Liver (tissue), 9 donors: ENCODE measurements around the gene FBXO47. TPM values are rescaled to one million over a fixed set of nuclear protein-coding genes. Genes with fewer than 3 reads are reported as not detected.

Experiments
- DNase-seq: peaks from one replicate; pipeline ENCODE4 v3.0.0-alpha.2; 2017; ENCODE audit warnings: low spot score
- H3K27ac ChIP-seq, 2 donors: one replicate each; pipeline ENCODE4 v1.7.0; 2013; ENCODE audit warnings: inconsistent platforms in 2 of 2, low read length in 2 of 2, control low read depth in 1 of 2, low read depth in 1 of 2, mild to moderate bottlenecking in 1 of 2
- H3K27me3 ChIP-seq, 4 donors: one replicate each; pipeline versions ENCODE4 v1.6.1 to v1.7.0; 2013; ENCODE audit warnings: low read length in 3 of 4, inconsistent platforms in 1 of 4, mild to moderate bottlenecking in 1 of 4, moderate library complexity in 1 of 4; ENCODE audit not compliant: control insufficient read depth in 4 of 4, insufficient read depth in 4 of 4
- H3K36me3 ChIP-seq, 4 donors: one replicate each; pipeline versions ENCODE4 v1.6.1 to v1.7.0; 2013; ENCODE audit warnings: low read length in 3 of 4, mild to moderate bottlenecking in 3 of 4, low read depth in 1 of 4, moderate library complexity in 1 of 4; ENCODE audit not compliant: control insufficient read depth in 4 of 4, insufficient read depth in 3 of 4
- H3K4me1 ChIP-seq, 4 donors: one replicate each; pipeline versions ENCODE4 v1.6.1 to v1.7.0; 2013; ENCODE audit warnings: low read length in 3 of 4, mild to moderate bottlenecking in 3 of 4, moderate library complexity in 1 of 4; ENCODE audit not compliant: control insufficient read depth in 4 of 4, insufficient read depth in 4 of 4
- H3K4me3 ChIP-seq, 3 donors: one replicate each; pipeline versions ENCODE4 v1.6.1 to v1.7.0; 2013; ENCODE audit warnings: low read length in 3 of 3, control low read depth in 1 of 3, low read depth in 1 of 3, mild to moderate bottlenecking in 1 of 3
- H3K9ac ChIP-seq, 2 donors: one replicate each; pipeline ENCODE4 v1.7.0; 2013; ENCODE audit warnings: low read length in 2 of 2, mild to moderate bottlenecking in 2 of 2, moderate library complexity in 2 of 2, control low read depth in 1 of 2, low read depth in 1 of 2
- H3K9me3 ChIP-seq, 4 donors: one replicate each; pipeline versions ENCODE4 v1.6.1 to v1.7.0; 2013; ENCODE audit warnings: low read length in 3 of 4; ENCODE audit not compliant: control insufficient read depth in 4 of 4
- CTCF ChIP-seq: fragments of 150-350 bp; IDR thresholded peaks from 2 replicates; pipeline ENCODE4 v1.5.1; 2017; ENCODE audit warnings: improper control_type of control experiment, low read depth, low read length; ENCODE audit not compliant: missing input control
- EGR1 ChIP-seq, 2 donors: IDR thresholded peaks; 2 replicates each; pipeline ENCODE4 v1.6.1; 2016 to 2018; ENCODE audit warnings: antibody characterized with exemption in 2 of 2, low read depth in 2 of 2
- FOXA1 ChIP-seq: IDR thresholded peaks from 2 replicates; pipeline ENCODE4 v1.6.1; 2016; ENCODE audit warnings: antibody characterized with exemption
- FOXA2 ChIP-seq: IDR thresholded peaks from 2 replicates; pipeline ENCODE4 v1.6.1; 2016; ENCODE audit warnings: antibody characterized with exemption
- GABPA ChIP-seq, 2 donors: IDR thresholded peaks in 1 of 2; conservative IDR thresholded peaks in 1 of 2; 2 replicates each; pipeline ENCODE4 v1.6.1; 2016; ENCODE audit warnings: antibody characterized with exemption in 2 of 2, mild to moderate bottlenecking in 1 of 2, moderate library complexity in 1 of 2
- HNF4A ChIP-seq, 2 donors: conservative IDR thresholded peaks; 2 replicates each; pipeline ENCODE4 v1.6.1; 2016; ENCODE audit warnings: antibody characterized with exemption in 2 of 2, mild to moderate bottlenecking in 2 of 2
- HNF4G ChIP-seq: IDR thresholded peaks from 2 replicates; pipeline ENCODE4 v1.6.1; 2016; ENCODE audit warnings: antibody characterized with exemption
- JUND ChIP-seq, 2 donors: IDR thresholded peaks; 2 replicates each; pipeline ENCODE4 v1.6.1; 2016; ENCODE audit warnings: antibody characterized with exemption in 2 of 2
- MAX ChIP-seq: IDR thresholded peaks from 2 replicates; pipeline ENCODE4 v1.6.1; 2016; ENCODE audit warnings: antibody characterized with exemption
- NR2F2 ChIP-seq: IDR thresholded peaks from 2 replicates; pipeline ENCODE4 v1.6.1; 2016; ENCODE audit warnings: antibody characterized with exemption
- RAD21 ChIP-seq, 2 donors: IDR thresholded peaks; 2 replicates each; pipeline ENCODE4 v1.6.1; 2016; ENCODE audit warnings: antibody characterized with exemption in 2 of 2, mild to moderate bottlenecking in 2 of 2
- REST ChIP-seq: IDR thresholded peaks from 2 replicates; pipeline ENCODE4 v1.6.1; 2016; ENCODE audit warnings: antibody characterized with exemption, mild to moderate bottlenecking
- RXRA ChIP-seq, 2 donors: IDR thresholded peaks; 2 replicates each; pipeline ENCODE4 v1.6.1; 2017 to 2018; ENCODE audit warnings: antibody characterized with exemption in 2 of 2, mild to moderate bottlenecking in 1 of 2
- SP1 ChIP-seq: IDR thresholded peaks from 2 replicates; pipeline ENCODE4 v1.6.1; 2018; ENCODE audit warnings: antibody characterized with exemption, mild to moderate bottlenecking
- TAF1 ChIP-seq: conservative IDR thresholded peaks from 2 replicates; pipeline ENCODE4 v1.6.1; 2016; ENCODE audit warnings: antibody characterized with exemption, mild to moderate bottlenecking
- YY1 ChIP-seq: IDR thresholded peaks from 2 replicates; pipeline ENCODE4 v1.6.1; 2016; ENCODE audit warnings: antibody characterized with exemption, mild to moderate bottlenecking
- whole genome bisulfite sequencing: extraction: QIAGEN DNeasy Blood & Tissue Kit; methylation state at CpG from one replicate; pipeline ENCODE4 v1.1.7; 2013; 5-methylcytosine and 5-hydroxymethylcytosine counted together
- polyA plus RNA-seq, 2 donors: library from polyadenylated mRNA; stranded (reverse) in 1 of 2; unstranded in 1 of 2; fragments of 200-250 nt in 1 of 2; fragments of >200 nt in 1 of 2; fragmentation: Nextera tagmentation in 1 of 2; extraction: Ambion mirVana in 1 of 2; gene quantifications; one replicate each; pipeline versions ENCODE4 v1.2.1 to v1.2.3, GENCODE V29; 2013 to 2015
- total RNA-seq, 2 donors: library from RNA; depleted of rRNA; stranded (reverse); fragments of >200 nt; gene quantifications; one replicate each; pipeline ENCODE4 v1.2.3, GENCODE V29; 2014
- TF ChIP-seq, protein P1 (sequence below): IDR thresholded peaks from 2 replicates; pipeline ENCODE4 v1.6.1; 2016; ENCODE audit warnings: antibody characterized with exemption
- TF ChIP-seq, protein P2 (sequence below): IDR thresholded peaks from 2 replicates; pipeline ENCODE4 v1.6.1; 2016; ENCODE audit warnings: antibody characterized with exemption
- donor health status: healthy.
- donor health status: healthy.
- donor health status: healthy.
- donor health status: healthy.
- donor health status: healthy.

FBXO47 gene
- total RNA-seq = not detected
- polyA plus RNA-seq = not detected

DNA sequence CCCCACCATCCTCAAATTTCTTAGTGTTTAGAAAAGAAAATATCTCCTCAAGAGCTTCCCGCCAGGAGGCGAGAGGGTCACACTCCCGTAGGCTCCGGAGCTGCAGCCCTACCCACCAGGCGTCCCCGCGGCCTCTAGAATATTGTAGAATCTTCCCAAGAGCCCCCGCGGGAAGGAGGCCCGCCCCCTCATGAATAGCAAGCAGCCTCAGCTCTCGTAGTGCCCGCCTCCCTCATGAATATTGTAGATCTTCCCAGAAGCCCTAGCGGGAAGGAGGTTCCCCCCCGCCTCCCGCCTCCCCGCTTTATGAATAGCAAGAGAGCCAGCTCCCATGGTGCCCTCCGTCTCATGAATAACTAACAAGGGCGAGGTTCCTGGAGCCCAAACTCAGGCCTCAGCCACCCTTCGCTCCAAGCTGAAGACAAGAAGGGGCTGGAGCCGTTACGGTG is at the start of gene FBXO47:
Gene FBXO47 (minus strand): TSS at position 114 of the 449 bp plus-strand sequence. CDS start 4,378 bp downstream, outside the sequence.
- 18% methylated on average over 21 of the region's 21 CpGs for WGBS
- Histone ChIP-seq H3K4me3 (peak within 1 kb of the TSS in 2 of 3 donors; percentile 31 to 35), H3K27ac (peak within 1 kb of the TSS; percentile 61 to 64), H3K36me3 (no peaks in the 10 kb centered on the region), H3K27me3 (no peaks in the 10 kb centered on the region), H3K9ac (peak within 1 kb of the TSS in 1 of 2 donors; percentile 80), H3K4me1 (peaks cover 0 to 2% (median 0%) of the 10 kb centered on the region in 4 donors), H3K9me3 (no peaks in the 10 kb centered on the region)
- peak; percentile 79 for DNase-seq
- peak; percentile 79 for TF ChIP-seq MAX
- peak; percentile 62 for TF ChIP-seq SP1
- peak; percentile 92 for TF ChIP-seq YY1
- TF ChIP-seq JUND (IDR thresholded peaks at IDR 0.05) = no peak
- peak; percentile 83 for TF ChIP-seq TAF1
- peak; percentile 53 to 68 for TF ChIP-seq RAD21 (IDR thresholded peaks at IDR 0.05)
- TF ChIP-seq HNF4A (conservative IDR thresholded peaks at IDR 0.05) = peak in 1 of 2 donors; percentile 46
- TF ChIP-seq, protein P1, sequence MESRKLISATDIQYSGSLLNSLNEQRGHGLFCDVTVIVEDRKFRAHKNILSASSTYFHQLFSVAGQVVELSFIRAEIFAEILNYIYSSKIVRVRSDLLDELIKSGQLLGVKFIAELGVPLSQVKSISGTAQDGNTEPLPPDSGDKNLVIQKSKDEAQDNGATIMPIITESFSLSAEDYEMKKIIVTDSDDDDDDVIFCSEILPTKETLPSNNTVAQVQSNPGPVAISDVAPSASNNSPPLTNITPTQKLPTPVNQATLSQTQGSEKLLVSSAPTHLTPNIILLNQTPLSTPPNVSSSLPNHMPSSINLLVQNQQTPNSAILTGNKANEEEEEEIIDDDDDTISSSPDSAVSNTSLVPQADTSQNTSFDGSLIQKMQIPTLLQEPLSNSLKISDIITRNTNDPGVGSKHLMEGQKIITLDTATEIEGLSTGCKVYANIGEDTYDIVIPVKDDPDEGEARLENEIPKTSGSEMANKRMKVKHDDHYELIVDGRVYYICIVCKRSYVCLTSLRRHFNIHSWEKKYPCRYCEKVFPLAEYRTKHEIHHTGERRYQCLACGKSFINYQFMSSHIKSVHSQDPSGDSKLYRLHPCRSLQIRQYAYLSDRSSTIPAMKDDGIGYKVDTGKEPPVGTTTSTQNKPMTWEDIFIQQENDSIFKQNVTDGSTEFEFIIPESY = peak; percentile 32
- peak; percentile 72 for TF ChIP-seq REST
- TF ChIP-seq FOXA1 = no peak
- TF ChIP-seq, protein P2, sequence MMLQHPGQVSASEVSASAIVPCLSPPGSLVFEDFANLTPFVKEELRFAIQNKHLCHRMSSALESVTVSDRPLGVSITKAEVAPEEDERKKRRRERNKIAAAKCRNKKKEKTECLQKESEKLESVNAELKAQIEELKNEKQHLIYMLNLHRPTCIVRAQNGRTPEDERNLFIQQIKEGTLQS = no peak
- peak; percentile 11 for TF ChIP-seq NR2F2
- peak; percentile 63 to 64 for TF ChIP-seq EGR1 (IDR thresholded peaks at IDR 0.05; ENCODE audit: low read depth in 2 of 2)
- TF ChIP-seq HNF4G = no peak
- peak; percentile 4 for TF ChIP-seq CTCF
- TF ChIP-seq GABPA (IDR thresholded peaks at IDR 0.05 in 1 of 2, conservative IDR thresholded peaks at IDR 0.05 in 1 of 2) = peak in 1 of 2 donors; percentile 20
- peak; percentile 33 to 41 for TF ChIP-seq RXRA (IDR thresholded peaks at IDR 0.05)
- no peak for TF ChIP-seq FOXA2
